Thyroid gland (tissue), 4 donors: ENCODE data around the gene ATG5.

Experiments
- POLR2A ChIP-seq, 2 donors: fragments of 450-650 bp; IDR thresholded peaks; one replicate each; pipeline ENCODE4 v1.6.1; 2017; ENCODE audit warnings: antibody characterized with exemption in 2 of 2, mild to moderate bottlenecking in 2 of 2, moderate library complexity in 1 of 2
- TF ChIP-seq, protein P1 (sequence below), 6 experiments: fragments of 200-600 bp in 3 of 6; fragments of 450-650 bp in 3 of 6; sonication (generic) in 3 of 6; IDR thresholded peaks; one replicate each; pipeline ENCODE4 v1.5.1; 2016 to 2019; ENCODE audit warnings: antibody characterized with exemption in 6 of 6, mild to moderate bottlenecking in 2 of 6, inconsistent platforms in 1 of 6, moderate library complexity in 1 of 6

DNA sequence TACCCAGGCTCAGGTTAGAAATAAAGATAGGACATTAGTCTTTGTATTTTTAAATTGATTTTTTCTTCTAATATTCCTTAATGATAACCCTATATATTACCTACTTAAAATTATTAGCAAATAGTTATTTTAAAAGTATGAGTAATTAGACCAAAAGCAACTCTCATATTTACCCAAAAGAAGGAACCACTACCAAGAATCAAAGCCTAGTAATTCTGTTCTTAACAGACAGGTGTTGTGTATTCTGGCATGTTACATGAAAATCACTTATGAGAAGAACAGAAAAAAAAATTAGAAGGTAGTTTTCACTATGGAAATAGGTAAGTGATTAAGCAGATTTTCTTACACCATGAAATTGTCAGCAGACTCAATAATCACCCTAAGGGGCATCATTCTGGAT is 105.1 kb downstream of the ATG5 start:
- TF ChIP-seq POLR2A (IDR thresholded peaks at IDR 0.05) = no peak
- TF ChIP-seq, protein P1, sequence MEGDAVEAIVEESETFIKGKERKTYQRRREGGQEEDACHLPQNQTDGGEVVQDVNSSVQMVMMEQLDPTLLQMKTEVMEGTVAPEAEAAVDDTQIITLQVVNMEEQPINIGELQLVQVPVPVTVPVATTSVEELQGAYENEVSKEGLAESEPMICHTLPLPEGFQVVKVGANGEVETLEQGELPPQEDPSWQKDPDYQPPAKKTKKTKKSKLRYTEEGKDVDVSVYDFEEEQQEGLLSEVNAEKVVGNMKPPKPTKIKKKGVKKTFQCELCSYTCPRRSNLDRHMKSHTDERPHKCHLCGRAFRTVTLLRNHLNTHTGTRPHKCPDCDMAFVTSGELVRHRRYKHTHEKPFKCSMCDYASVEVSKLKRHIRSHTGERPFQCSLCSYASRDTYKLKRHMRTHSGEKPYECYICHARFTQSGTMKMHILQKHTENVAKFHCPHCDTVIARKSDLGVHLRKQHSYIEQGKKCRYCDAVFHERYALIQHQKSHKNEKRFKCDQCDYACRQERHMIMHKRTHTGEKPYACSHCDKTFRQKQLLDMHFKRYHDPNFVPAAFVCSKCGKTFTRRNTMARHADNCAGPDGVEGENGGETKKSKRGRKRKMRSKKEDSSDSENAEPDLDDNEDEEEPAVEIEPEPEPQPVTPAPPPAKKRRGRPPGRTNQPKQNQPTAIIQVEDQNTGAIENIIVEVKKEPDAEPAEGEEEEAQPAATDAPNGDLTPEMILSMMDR (IDR thresholded peaks at IDR 0.05) = no peak
